GM12878 (cell line): ENCODE measurements around the gene LIPE. TPM values are rescaled to one million over a fixed set of nuclear protein-coding genes. Genes with fewer than 3 reads are reported as not detected.

Source experiments
- ATAC-seq: fragments of 200-7000 bp; cut with Tn5 transposase; 3 replicates; pipeline ENCODE4 v1.9.1; 2020; ENCODE audit warnings: mild to moderate bottlenecking, moderate library complexity
- BruUV-seq: library from RNA; stranded (reverse); fragments of 400-500 nt; replicated peaks from 2 replicates; lab custom pipeline; 2021; lab: Mats Ljungman, UMichigan
- CTCF ChIA-PET: fragments of 300-600 bp; sonication (Branson Sonifier 250); formaldehyde crosslinking; extraction: SDS; loops from one replicate; lab custom pipeline; 2021; ENCODE audit warnings: inconsistent platforms; lab: Yijun Ruan, JAX
- POLR2A ChIA-PET: fragments of 350-600 bp; formaldehyde crosslinking; extraction: SDS; loops from one replicate; lab custom pipeline; 2021; ENCODE audit warnings: inconsistent platforms; lab: Charles Lee
- RAD21 ChIA-PET: fragments of 300-600 bp; sonication (Branson Sonifier 250); formaldehyde crosslinking; loops from one replicate; lab custom pipeline; 2023; ENCODE audit warnings: antibody characterized with exemption; ENCODE audit not compliant: unreplicated experiment; lab: Charles Lee
- SMC1A ChIA-PET: fragments of 300-600 bp; sonication (Branson Sonifier 250); formaldehyde crosslinking; loops from one replicate; lab custom pipeline; 2023; ENCODE audit not compliant: unreplicated experiment, uncharacterized antibody; lab: Charles Lee
- DNase-seq: peaks from one replicate; pipeline ENCODE4 v3.0.0-alpha.2; 2011; ENCODE audit warnings: low read depth, low spot score
- FAIRE-seq: peaks from 3 replicates; lab custom pipeline; 2011; peaks lifted over from hg19 to GRCh38; lab: Jason Lieb, UNC
- H2AFZ ChIP-seq: 2 replicates; pipeline ENCODE4 v1.6.0; 2011; ENCODE audit warnings: low read depth, low read length, control low read depth; ENCODE audit not compliant: control insufficient read depth
- H3K27ac ChIP-seq: 2 replicates; pipeline ENCODE4 v1.5.1; 2011; ENCODE audit warnings: control low read depth; ENCODE audit not compliant: control insufficient read depth, insufficient read depth
- H3K27me3 ChIP-seq, 2 experiments: replicated peaks in 1 of 2; 2 replicates each; pipeline versions ENCODE4 v1.6.0 to v1.6.1; 2011; ENCODE audit warnings: low read length in 1 of 2; ENCODE audit not compliant: control insufficient read depth in 2 of 2, insufficient read depth in 2 of 2
- H3K36me3 ChIP-seq, 2 experiments: 2 replicates each; pipeline ENCODE4 v1.5.1; 2011; ENCODE audit warnings: low read length in 1 of 2; ENCODE audit not compliant: control insufficient read depth in 2 of 2, insufficient read depth in 2 of 2
- H3K4me1 ChIP-seq: 2 replicates; pipeline ENCODE4 v1.6.1; 2011; ENCODE audit warnings: mild to moderate bottlenecking, low read length, moderate library complexity, mixed read lengths; ENCODE audit not compliant: control insufficient read depth, insufficient read depth
- H3K4me2 ChIP-seq: 2 replicates; pipeline ENCODE4 v1.6.0; 2011; ENCODE audit warnings: control low read depth; ENCODE audit not compliant: control insufficient read depth, insufficient read depth
- H3K4me3 ChIP-seq: fragments of 200-600 bp; sonication (generic); 2 replicates; pipeline ENCODE4 v1.5.1; 2016
- H3K79me2 ChIP-seq: 2 replicates; pipeline ENCODE4 v1.6.0; 2011; ENCODE audit warnings: low read length; ENCODE audit not compliant: control insufficient read depth, insufficient read depth
- H3K9ac ChIP-seq: 2 replicates; pipeline ENCODE4 v1.8.0; 2011; ENCODE audit warnings: low read length, control low read depth, mixed read lengths; ENCODE audit not compliant: control insufficient read depth, insufficient read depth
- H3K9me3 ChIP-seq: replicated peaks from 3 replicates; pipeline ENCODE4 v1.5.1; 2011; ENCODE audit warnings: mild to moderate bottlenecking, low read length; ENCODE audit not compliant: control insufficient read depth, insufficient read depth
- H4K20me1 ChIP-seq: 2 replicates; pipeline ENCODE4 v1.6.0; 2011; ENCODE audit not compliant: control insufficient read depth, insufficient read depth
- EP300 ChIP-seq, 2 experiments: fragments of 150-350 bp in 1 of 2; IDR thresholded peaks; 2 replicates each; pipeline ENCODE4 v1.6.1; 2011 to 2012; ENCODE audit warnings: low read depth in 2 of 2, low read length in 2 of 2, borderline replicate concordance in 1 of 2, improper control_type of control experiment in 1 of 2, inconsistent platforms in 1 of 2; ENCODE audit not compliant: control insufficient read depth in 1 of 2
- FOS ChIP-seq: IDR thresholded peaks from 3 replicates; pipeline ENCODE4 v1.6.1; 2011; ENCODE audit warnings: borderline replicate concordance; ENCODE audit not compliant: insufficient read length; ENCODE audit errors: extremely low read depth
- HDAC2 ChIP-seq: fragments of 200-600 bp; sonication (generic); IDR thresholded peaks from 2 replicates; pipeline ENCODE4 v1.6.1; 2017
- IRF4 ChIP-seq: IDR thresholded peaks from 2 replicates; pipeline ENCODE4 v1.6.1; 2011; ENCODE audit warnings: low read depth, low read length
- NFXL1 ChIP-seq: fragments of 450-650 bp; IDR thresholded peaks from 2 replicates; pipeline ENCODE4 v1.6.1; 2017; ENCODE audit warnings: antibody characterized with exemption, mild to moderate bottlenecking, borderline replicate concordance
- TCF12 ChIP-seq: IDR thresholded peaks from 2 replicates; pipeline ENCODE4 v1.6.1; 2011; ENCODE audit warnings: low read depth, mild to moderate bottlenecking, low read length
- WGBS: methylation state at CpG from one replicate; pipeline ENCODE4 v1.1.6; 2016; ENCODE audit warnings: low lambda C conversion rate; ENCODE audit not compliant: insufficient replicate concordance, insufficient coverage; ENCODE audit errors: missing lambda C conversion rate; 5-methylcytosine and 5-hydroxymethylcytosine counted together
- in situ Hi-C: fragments of 300-500 bp; cut with MboI; formaldehyde crosslinking; loops from 9 replicates; pipeline ENCODE4 v1.14.3; 2018; ENCODE audit warnings: mixed read lengths
- intact Hi-C: fragments of 100-400 bp; cut with micrococcal nuclease; formaldehyde crosslinking; loops from one replicate; pipeline ENCODE4 v1.14.2; 2022; ENCODE audit not compliant: unreplicated experiment
- polyA plus RNA-seq, 11 experiments: library from polyadenylated mRNA; depleted of rRNA in 4 of 11; unstranded in 6 of 11; stranded (reverse) in 5 of 11; fragments of >200 nt; fragmentation: Nextera tagmentation in 4 of 11; fragmentation: Illumina TruSeq in 1 of 11; extraction: Ambion mirVana in 4 of 11; extraction: Trizol in 1 of 11; gene quantifications; 1 replicate in 1 of 11; 2 replicates in 10 of 11; pipeline versions ENCODE4 v1.2.1 to v1.2.3, GENCODE V29; 2011 to 2016; ENCODE audit warnings: inconsistent platforms in 2 of 11, missing spikeins in 2 of 11, low read depth in 1 of 11
- total RNA-seq, 4 experiments: library from RNA; depleted of rRNA in 3 of 4; stranded (reverse); fragments of >200 nt in 3 of 4; fragmentation: Illumina TruSeq in 1 of 4; extraction: Trizol in 1 of 4; gene quantifications; 2 replicates each; pipeline versions ENCODE4 v1.2.1 to v1.2.3, GENCODE V29; 2013 to 2021
- TF ChIP-seq, protein P1 (sequence below): IDR thresholded peaks from 2 replicates; pipeline ENCODE4 v1.6.1; 2012; ENCODE audit warnings: low read depth, low read length, improper control_type of control experiment
- TF ChIP-seq, protein P2 (sequence below): fragments of 450-650 bp; IDR thresholded peaks from 2 replicates; pipeline ENCODE4 v1.6.1; 2016; ENCODE audit warnings: mild to moderate bottlenecking
- TF ChIP-seq, protein P3 (sequence below): fragments of 450-650 bp; formaldehyde crosslinking; IDR thresholded peaks from 2 replicates; pipeline ENCODE4 v1.4.0; 2022; ENCODE audit warnings: mild to moderate bottlenecking, moderate library complexity

Gene LIPE
- total and polyA plus RNA-seq, 10 of the 15 experiments (the other 5 are each of a cell fraction or from before 2014, with no cell fraction given), result 0.02 to 33.3 (median 9.5) TPM

DNA sequence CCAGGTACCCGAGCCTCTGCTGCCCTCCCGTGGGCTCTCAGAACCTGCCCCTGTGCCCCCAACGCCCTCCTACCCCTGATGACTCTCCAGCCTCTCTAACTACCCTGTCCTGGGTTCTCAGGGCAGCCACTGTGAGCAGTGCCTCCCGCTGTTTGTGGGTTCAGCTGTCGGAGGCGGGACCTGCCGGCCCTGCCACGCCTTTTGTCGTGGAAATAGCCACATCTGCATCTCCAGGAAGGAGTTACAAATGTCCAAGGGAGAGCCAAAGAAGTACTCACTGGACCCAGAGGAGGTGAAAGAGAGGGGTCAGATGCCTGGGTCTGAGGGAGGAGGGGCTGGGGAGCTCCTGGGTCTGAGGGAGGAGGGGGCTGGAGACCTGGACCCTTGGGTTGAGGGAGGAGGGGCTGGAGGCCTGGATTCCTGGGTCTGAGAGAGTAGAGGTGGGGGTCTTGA, 57.1 kb downstream of the LIPE start:
- no peak overlapping the region for H3K4me3 ChIP-seq
- H3K9ac ChIP-seq, result no peak overlapping the region
- H3K4me1 ChIP-seq, result no peaks in the 10 kb centered on the region
- no peaks in the 10 kb centered on the region for H3K9me3 ChIP-seq
- CTCF ChIA-PET, result no interaction called here
- in situ Hi-C loops, result no loop called here
- no peak for DNase-seq
- H3K36me3 ChIP-seq, result no peaks in the 10 kb centered on the region
- no peaks in the 10 kb centered on the region for H4K20me1 ChIP-seq
- no peaks in the 10 kb centered on the region for H3K79me2 ChIP-seq
- intact Hi-C loops, result no loop called here
- SMC1A ChIA-PET, result no interaction called here
- TF ChIP-seq, protein P1, sequence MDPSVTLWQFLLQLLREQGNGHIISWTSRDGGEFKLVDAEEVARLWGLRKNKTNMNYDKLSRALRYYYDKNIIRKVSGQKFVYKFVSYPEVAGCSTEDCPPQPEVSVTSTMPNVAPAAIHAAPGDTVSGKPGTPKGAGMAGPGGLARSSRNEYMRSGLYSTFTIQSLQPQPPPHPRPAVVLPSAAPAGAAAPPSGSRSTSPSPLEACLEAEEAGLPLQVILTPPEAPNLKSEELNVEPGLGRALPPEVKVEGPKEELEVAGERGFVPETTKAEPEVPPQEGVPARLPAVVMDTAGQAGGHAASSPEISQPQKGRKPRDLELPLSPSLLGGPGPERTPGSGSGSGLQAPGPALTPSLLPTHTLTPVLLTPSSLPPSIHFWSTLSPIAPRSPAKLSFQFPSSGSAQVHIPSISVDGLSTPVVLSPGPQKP, result no peak
- TF ChIP-seq NFXL1 (no peak), FOS (no peak), TCF12 (no peak), IRF4 (no peak), HDAC2 (no peak), EP300 (IDR thresholded peaks at IDR 0.05; ENCODE audit: borderline replicate concordance in 1 of 2, control insufficient read depth in 1 of 2, low read depth in 2 of 2, low read length in 2 of 2) (no peak)
- TF ChIP-seq, protein P2, sequence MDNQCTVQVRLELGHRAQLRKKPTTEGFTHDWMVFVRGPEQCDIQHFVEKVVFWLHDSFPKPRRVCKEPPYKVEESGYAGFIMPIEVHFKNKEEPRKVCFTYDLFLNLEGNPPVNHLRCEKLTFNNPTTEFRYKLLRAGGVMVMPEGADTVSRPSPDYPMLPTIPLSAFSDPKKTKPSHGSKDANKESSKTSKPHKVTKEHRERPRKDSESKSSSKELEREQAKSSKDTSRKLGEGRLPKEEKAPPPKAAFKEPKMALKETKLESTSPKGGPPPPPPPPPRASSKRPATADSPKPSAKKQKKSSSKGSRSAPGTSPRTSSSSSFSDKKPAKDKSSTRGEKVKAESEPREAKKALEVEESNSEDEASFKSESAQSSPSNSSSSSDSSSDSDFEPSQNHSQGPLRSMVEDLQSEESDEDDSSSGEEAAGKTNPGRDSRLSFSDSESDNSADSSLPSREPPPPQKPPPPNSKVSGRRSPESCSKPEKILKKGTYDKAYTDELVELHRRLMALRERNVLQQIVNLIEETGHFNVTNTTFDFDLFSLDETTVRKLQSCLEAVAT, result no peak
- TF ChIP-seq, protein P3, sequence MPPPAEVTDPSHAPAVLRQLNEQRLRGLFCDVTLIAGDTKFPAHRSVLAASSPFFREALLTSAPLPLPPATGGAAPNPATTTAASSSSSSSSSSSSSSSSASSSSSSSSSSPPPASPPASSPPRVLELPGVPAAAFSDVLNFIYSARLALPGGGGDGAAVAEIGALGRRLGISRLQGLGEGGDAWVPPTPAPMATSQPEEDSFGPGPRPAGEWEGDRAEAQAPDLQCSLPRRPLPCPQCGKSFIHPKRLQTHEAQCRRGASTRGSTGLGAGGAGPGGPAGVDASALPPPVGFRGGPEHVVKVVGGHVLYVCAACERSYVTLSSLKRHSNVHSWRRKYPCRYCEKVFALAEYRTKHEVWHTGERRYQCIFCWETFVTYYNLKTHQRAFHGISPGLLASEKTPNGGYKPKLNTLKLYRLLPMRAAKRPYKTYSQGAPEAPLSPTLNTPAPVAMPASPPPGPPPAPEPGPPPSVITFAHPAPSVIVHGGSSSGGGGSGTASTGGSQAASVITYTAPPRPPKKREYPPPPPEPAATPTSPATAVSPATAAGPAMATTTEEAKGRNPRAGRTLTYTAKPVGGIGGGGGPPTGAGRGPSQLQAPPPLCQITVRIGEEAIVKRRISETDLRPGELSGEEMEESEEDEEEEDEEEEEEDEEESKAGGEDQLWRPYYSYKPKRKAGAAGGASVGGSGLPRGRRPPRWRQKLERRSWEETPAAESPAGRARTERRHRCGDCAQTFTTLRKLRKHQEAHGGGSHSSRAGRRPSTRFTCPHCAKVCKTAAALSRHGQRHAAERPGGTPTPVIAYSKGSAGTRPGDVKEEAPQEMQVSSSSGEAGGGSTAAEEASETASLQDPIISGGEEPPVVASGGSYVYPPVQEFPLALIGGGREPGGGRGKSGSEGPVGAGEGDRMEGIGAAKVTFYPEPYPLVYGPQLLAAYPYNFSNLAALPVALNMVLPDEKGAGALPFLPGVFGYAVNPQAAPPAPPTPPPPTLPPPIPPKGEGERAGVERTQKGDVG, result no peak
- no peaks in the 10 kb centered on the region for H3K27me3 ChIP-seq
- H2AFZ ChIP-seq, result no peak overlapping the region
- RAD21 ChIA-PET, result no interaction called here
- H3K27ac ChIP-seq, result no peak overlapping the region
- no peak for ATAC-seq
- FAIRE-seq, result no peak
- BruUV-seq, result no TSS peak
- POLR2A ChIA-PET, result no interaction called here
- 82% methylated on average over 7 of the region's 9 CpGs for WGBS
- H3K4me2 ChIP-seq, result no peak overlapping the region
